ENCODE measurements around the gene WBP2. TPM values are rescaled to one million over a fixed set of nuclear protein-coding genes. Genes with fewer than 3 reads are reported as not detected.

Gene WBP2
- total RNA-seq, 1 experiment from 2014 or later: 72.3 TPM

DNA sequence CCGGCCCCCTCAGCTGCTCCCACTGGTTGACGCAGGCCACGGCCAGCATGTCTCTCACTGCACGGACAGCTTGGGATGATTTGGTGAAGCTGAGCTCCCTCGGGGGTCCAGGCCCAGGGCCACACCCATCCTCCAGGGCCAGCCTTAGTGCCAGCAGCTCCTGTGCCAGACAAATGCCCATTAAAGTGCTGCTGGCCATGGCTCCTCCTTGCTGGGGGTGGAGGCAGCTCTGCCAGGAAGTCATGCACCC lies 20.7 kb upstream of the WBP2 start:
- H3K36me3 Mint-ChIP-seq (ENCODE audit: insufficient read depth, unreplicated experiment): no peaks in the 10 kb centered on the region
- no peak overlapping the region for H3K27ac Mint-ChIP-seq (ENCODE audit: unreplicated experiment)
- no peak overlapping the region for H3K4me3 ChIP-seq (ENCODE audit: low read depth, low read length)
- H3K27me3 ChIP-seq (replicated peaks; ENCODE audit: control insufficient read depth, insufficient read depth, low read length): no peaks in the 10 kb centered on the region; the same call in 1 of the 2 replicates
- no peak overlapping the region for H3K4me3 Mint-ChIP-seq (ENCODE audit: unreplicated experiment)
- ChIA-PET CTCF (interaction anchor here (0.6 to 1.5 kb wide), 2 partner anchors 16 to 21 kb away, joined by 3 to 5 read pairs; partner anchors contain the start of gene TRIM65), POLR2A (no interaction called here)
- H3K4me1 Mint-ChIP-seq (ENCODE audit: low read depth, unreplicated experiment): peaks cover 12% of the 10 kb centered on the region
- no peaks in the 10 kb centered on the region for H3K9me3 Mint-ChIP-seq (ENCODE audit: unreplicated experiment)
- BruUV-seq (replicated peaks): no TSS peak
- H3K9me3 ChIP-seq: no peaks in the 10 kb centered on the region
- H3K36me3 ChIP-seq (ENCODE audit: control insufficient read depth, insufficient read depth, low read length): no peaks in the 10 kb centered on the region
- H3K4me1 ChIP-seq: peaks cover 22% of the 10 kb centered on the region
- H3K27me3 Mint-ChIP-seq (ENCODE audit: insufficient read depth, unreplicated experiment): no peaks in the 10 kb centered on the region
- TF ChIP-seq, protein P1, sequence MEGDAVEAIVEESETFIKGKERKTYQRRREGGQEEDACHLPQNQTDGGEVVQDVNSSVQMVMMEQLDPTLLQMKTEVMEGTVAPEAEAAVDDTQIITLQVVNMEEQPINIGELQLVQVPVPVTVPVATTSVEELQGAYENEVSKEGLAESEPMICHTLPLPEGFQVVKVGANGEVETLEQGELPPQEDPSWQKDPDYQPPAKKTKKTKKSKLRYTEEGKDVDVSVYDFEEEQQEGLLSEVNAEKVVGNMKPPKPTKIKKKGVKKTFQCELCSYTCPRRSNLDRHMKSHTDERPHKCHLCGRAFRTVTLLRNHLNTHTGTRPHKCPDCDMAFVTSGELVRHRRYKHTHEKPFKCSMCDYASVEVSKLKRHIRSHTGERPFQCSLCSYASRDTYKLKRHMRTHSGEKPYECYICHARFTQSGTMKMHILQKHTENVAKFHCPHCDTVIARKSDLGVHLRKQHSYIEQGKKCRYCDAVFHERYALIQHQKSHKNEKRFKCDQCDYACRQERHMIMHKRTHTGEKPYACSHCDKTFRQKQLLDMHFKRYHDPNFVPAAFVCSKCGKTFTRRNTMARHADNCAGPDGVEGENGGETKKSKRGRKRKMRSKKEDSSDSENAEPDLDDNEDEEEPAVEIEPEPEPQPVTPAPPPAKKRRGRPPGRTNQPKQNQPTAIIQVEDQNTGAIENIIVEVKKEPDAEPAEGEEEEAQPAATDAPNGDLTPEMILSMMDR (IDR thresholded peaks at IDR 0.05; ENCODE audit: insufficient read depth in 1 of 2, low read depth in 1 of 2, low read length in 1 of 2, severe bottlenecking in 1 of 2, unreplicated experiment in 1 of 2): no peak
- no peak for DNase-seq
- intact Hi-C loops (cut with micrococcal nuclease; ENCODE audit: unreplicated experiment): no loop called here

DNA sequence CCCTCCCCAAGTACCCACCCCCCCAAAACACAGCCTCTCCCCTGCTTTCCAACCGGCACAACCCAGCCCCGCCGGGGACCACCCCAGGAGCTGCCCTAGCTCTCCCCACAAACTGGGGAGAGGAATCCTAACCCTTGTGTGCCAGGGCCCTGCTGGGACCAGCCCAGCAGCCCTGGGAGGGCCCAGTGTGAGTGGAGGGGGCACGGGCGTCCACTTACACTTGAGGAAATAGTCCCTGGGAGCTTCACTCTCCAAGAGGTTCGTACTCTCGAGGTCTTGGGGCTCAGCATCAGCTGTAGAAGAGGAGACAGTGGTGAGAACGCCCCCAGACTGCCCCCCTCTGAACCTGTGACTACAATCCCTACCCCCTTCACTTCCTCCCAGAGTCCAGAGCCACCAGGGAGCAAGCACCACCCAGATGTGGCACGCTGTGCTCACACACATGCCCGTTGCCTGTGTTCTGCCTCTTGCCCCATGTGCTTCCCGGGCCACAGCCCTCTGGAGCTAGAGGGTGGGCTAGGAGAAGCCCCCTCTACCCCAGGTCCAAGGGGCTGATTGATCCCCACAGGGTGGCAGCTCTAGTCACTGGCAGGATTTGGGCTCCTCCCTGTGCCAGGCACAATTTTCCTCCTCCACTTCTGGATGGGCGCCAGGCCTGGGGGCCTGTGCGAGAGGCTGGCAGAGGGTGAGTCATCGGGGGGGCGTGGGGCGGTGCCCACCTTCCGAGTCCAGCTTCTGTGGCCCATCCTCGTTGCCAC lies 20.2 kb upstream of the WBP2 start:
- H3K9me3 Mint-ChIP-seq (ENCODE audit: unreplicated experiment): no peaks in the 10 kb centered on the region
- no peaks in the 10 kb centered on the region; the same call in 1 of the 2 replicates for H3K27me3 ChIP-seq (replicated peaks; ENCODE audit: control insufficient read depth, insufficient read depth, low read length)
- TF ChIP-seq, protein P1 (IDR thresholded peaks at IDR 0.05; ENCODE audit: insufficient read depth in 1 of 2, low read depth in 1 of 2, low read length in 1 of 2, severe bottlenecking in 1 of 2, unreplicated experiment in 1 of 2): no peak
- H3K4me1 Mint-ChIP-seq (ENCODE audit: low read depth, unreplicated experiment): peaks cover 12% of the 10 kb centered on the region
- POLR2A ChIA-PET: no interaction called here
- DNase-seq: no peak
- intact Hi-C loops (cut with micrococcal nuclease; ENCODE audit: unreplicated experiment): no loop called here
- H3K9me3 ChIP-seq: no peaks in the 10 kb centered on the region
- no peaks in the 10 kb centered on the region for H3K36me3 Mint-ChIP-seq (ENCODE audit: insufficient read depth, unreplicated experiment)
- H3K36me3 ChIP-seq (ENCODE audit: control insufficient read depth, insufficient read depth, low read length): no peaks in the 10 kb centered on the region
- H3K4me3 ChIP-seq (ENCODE audit: low read depth, low read length): no peak overlapping the region
- CTCF ChIA-PET: interaction anchor here (0.6 to 1.5 kb wide), 2 partner anchors 15 to 21 kb away, joined by 3 to 5 read pairs; partner anchors contain the start of gene TRIM65
- no peaks in the 10 kb centered on the region for H3K27me3 Mint-ChIP-seq (ENCODE audit: insufficient read depth, unreplicated experiment)
- no TSS peak for BruUV-seq (replicated peaks)
- no peak overlapping the region for H3K4me3 Mint-ChIP-seq (ENCODE audit: unreplicated experiment)
- no peak overlapping the region for H3K27ac Mint-ChIP-seq (ENCODE audit: unreplicated experiment)
- H3K4me1 ChIP-seq: peaks cover 22% of the 10 kb centered on the region

- Mint-ChIP-seq H3K4me1 (ENCODE audit: low read depth, unreplicated experiment) (peaks cover 12% of the 10 kb centered on the region), H3K4me3 (ENCODE audit: unreplicated experiment) (no peak overlapping the region), H3K36me3 (ENCODE audit: insufficient read depth, unreplicated experiment) (no peaks in the 10 kb centered on the region), H3K27ac (ENCODE audit: unreplicated experiment) (no peak overlapping the region), H3K9me3 (ENCODE audit: unreplicated experiment) (no peaks in the 10 kb centered on the region), H3K27me3 (ENCODE audit: insufficient read depth, unreplicated experiment) (no peaks in the 10 kb centered on the region)
- no TSS peak for BruUV-seq (replicated peaks)
- CTCF ChIA-PET: no interaction called here
- no peak for DNase-seq
- Histone ChIP-seq H3K36me3 (ENCODE audit: control insufficient read depth, insufficient read depth, low read length) (no peaks in the 10 kb centered on the region), H3K4me3 (ENCODE audit: low read depth, low read length) (no peak overlapping the region), H3K9me3 (no peaks in the 10 kb centered on the region), H3K27me3 (replicated peaks; ENCODE audit: control insufficient read depth, insufficient read depth, low read length) (no peaks in the 10 kb centered on the region), H3K4me1 (peaks cover 22% of the 10 kb centered on the region)
- TF ChIP-seq, protein P1 (IDR thresholded peaks at IDR 0.05; ENCODE audit: insufficient read depth in 1 of 2, low read depth in 1 of 2, low read length in 1 of 2, severe bottlenecking in 1 of 2, unreplicated experiment in 1 of 2): no peak
- POLR2A ChIA-PET: interaction anchor here (0.9 kb wide), 1 partner anchor 94 kb away, joined by 3 read pairs; no protein-coding TSS in a partner anchor
- intact Hi-C loops (cut with micrococcal nuclease; ENCODE audit: unreplicated experiment): no loop called here
Measured at GRCh38 chr17:75874323-75875181, 19.4 kb upstream of the WBP2 start.

All from Caco-2 (cell line).